ENCODE measurements around the gene FAT4.

- TF ChIP-seq, protein P1, sequence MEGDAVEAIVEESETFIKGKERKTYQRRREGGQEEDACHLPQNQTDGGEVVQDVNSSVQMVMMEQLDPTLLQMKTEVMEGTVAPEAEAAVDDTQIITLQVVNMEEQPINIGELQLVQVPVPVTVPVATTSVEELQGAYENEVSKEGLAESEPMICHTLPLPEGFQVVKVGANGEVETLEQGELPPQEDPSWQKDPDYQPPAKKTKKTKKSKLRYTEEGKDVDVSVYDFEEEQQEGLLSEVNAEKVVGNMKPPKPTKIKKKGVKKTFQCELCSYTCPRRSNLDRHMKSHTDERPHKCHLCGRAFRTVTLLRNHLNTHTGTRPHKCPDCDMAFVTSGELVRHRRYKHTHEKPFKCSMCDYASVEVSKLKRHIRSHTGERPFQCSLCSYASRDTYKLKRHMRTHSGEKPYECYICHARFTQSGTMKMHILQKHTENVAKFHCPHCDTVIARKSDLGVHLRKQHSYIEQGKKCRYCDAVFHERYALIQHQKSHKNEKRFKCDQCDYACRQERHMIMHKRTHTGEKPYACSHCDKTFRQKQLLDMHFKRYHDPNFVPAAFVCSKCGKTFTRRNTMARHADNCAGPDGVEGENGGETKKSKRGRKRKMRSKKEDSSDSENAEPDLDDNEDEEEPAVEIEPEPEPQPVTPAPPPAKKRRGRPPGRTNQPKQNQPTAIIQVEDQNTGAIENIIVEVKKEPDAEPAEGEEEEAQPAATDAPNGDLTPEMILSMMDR (conservative IDR thresholded peaks at IDR 0.05) = no peak
- TF ChIP-seq EZH2 (IDR thresholded peaks at IDR 0.05; ENCODE audit: low read depth) = no peak
Measured at GRCh38 chr4:125311503-125311902, 3.3 kb upstream of the FAT4 start.

Measured in PC-9 (cell line).